GM21390 (cell line): ENCODE measurements around the gene TRPV4.

Experiments
- ATAC-seq: cut with Tn5 transposase; IDR thresholded peaks from one replicate; pipeline ENCODE4 v1.9.1; 2021; ENCODE audit not compliant: unreplicated experiment

Gene TRPV4

GRCh38 chr12:109741970-109742703, 91.1 kb downstream of the TRPV4 start:
- ATAC-seq: no peak

- ATAC-seq: no peak
Measured at GRCh38 chr12:109741286-109741969, 91.8 kb downstream of the TRPV4 start.

GRCh38 chr12:109740694-109741245, 92.4 kb downstream of the TRPV4 start:
- ATAC-seq: no peak

- ATAC-seq: no peak
Measured at GRCh38 chr12:109739747-109740693, 93.2 kb downstream of the TRPV4 start.

- ATAC-seq: no peak
Measured at GRCh38 chr12:109738878-109739665, 94.1 kb downstream of the TRPV4 start.

GRCh38 chr12:109738209-109738608, 95.0 kb downstream of the TRPV4 start:
- ATAC-seq: no peak

- ATAC-seq: no peak
Measured at GRCh38 chr12:109737631-109738030, 95.6 kb downstream of the TRPV4 start.

GRCh38 chr12:109737126-109737525, 96.1 kb downstream of the TRPV4 start:
- ATAC-seq: no peak

GRCh38 chr12:109736552-109737108, 96.6 kb downstream of the TRPV4 start:
- ATAC-seq: no peak

- no peak for ATAC-seq
Measured at GRCh38 chr12:109735825-109736551, 97.2 kb downstream of the TRPV4 start.

GRCh38 chr12:109735051-109735521, 98.1 kb downstream of the TRPV4 start:
- ATAC-seq: no peak

- no peak for ATAC-seq
Measured at GRCh38 chr12:109734219-109735000, 98.8 kb downstream of the TRPV4 start.
